Stomach smooth muscle (tissue), 2 donors: ENCODE data around the gene JAM3.

Experiments used
- H3K27ac ChIP-seq: one replicate; pipeline ENCODE4 v1.7.0; 2013; ENCODE audit warnings: mild to moderate bottlenecking, low read length, inconsistent platforms
- H3K27me3 ChIP-seq, 2 donors: one replicate each; pipeline ENCODE4 v1.7.0; 2013; ENCODE audit warnings: low read length in 2 of 2; ENCODE audit not compliant: insufficient read depth in 2 of 2, control insufficient read depth in 1 of 2
- H3K36me3 ChIP-seq, 2 donors: one replicate each; pipeline ENCODE4 v1.7.0; 2013; ENCODE audit warnings: low read length in 2 of 2; ENCODE audit not compliant: control insufficient read depth in 2 of 2, insufficient read depth in 2 of 2
- H3K4me1 ChIP-seq: one replicate; pipeline ENCODE4 v1.7.0; 2013; ENCODE audit warnings: low read length; ENCODE audit not compliant: control insufficient read depth, insufficient read depth
- H3K4me3 ChIP-seq, 2 donors: one replicate each; pipeline ENCODE4 v1.7.0; 2013; ENCODE audit warnings: low read length in 2 of 2
- H3K9ac ChIP-seq, 2 donors: one replicate each; pipeline ENCODE4 v1.7.0; 2013; ENCODE audit warnings: low read length in 2 of 2, mild to moderate bottlenecking in 1 of 2
- H3K9me3 ChIP-seq, 2 donors: one replicate each; pipeline ENCODE4 v1.7.0; 2013; ENCODE audit warnings: low read length in 2 of 2; ENCODE audit not compliant: control insufficient read depth in 2 of 2
- donor health status: healthy.
- donor health status: Pancreatic carcinoma.

JAM3 gene

DNA sequence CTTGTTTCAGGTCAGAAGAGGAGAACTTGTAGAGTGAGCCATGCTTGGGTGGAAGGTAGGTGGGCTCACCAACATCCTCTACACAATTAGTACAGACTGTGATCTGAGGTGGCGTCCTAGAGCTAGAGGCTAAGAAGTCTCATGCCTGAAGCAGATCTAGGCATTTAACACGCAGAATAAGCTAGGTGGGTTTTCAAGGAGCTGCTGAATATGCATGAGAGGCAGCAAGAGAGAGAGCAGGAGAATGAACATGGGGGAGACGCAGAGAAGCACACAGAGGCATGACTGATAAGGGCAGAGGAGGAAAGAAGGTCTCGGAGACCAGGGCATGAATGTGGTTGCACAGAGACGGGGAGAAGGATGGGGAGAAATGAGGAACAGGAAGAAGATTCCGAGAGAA is 36.8 kb upstream of the JAM3 start:
- Histone ChIP-seq H3K9me3 (no peaks in the 10 kb centered on the region), H3K9ac (no peak overlapping the region), H3K27me3 (no peaks in the 10 kb centered on the region), H3K36me3 (no peaks in the 10 kb centered on the region), H3K27ac (peak overlapping the region; percentile 94), H3K4me3 (peak overlapping the region in 1 of 2 donors; percentile 69), H3K4me1 (peaks cover 47% of the 10 kb centered on the region)

DNA sequence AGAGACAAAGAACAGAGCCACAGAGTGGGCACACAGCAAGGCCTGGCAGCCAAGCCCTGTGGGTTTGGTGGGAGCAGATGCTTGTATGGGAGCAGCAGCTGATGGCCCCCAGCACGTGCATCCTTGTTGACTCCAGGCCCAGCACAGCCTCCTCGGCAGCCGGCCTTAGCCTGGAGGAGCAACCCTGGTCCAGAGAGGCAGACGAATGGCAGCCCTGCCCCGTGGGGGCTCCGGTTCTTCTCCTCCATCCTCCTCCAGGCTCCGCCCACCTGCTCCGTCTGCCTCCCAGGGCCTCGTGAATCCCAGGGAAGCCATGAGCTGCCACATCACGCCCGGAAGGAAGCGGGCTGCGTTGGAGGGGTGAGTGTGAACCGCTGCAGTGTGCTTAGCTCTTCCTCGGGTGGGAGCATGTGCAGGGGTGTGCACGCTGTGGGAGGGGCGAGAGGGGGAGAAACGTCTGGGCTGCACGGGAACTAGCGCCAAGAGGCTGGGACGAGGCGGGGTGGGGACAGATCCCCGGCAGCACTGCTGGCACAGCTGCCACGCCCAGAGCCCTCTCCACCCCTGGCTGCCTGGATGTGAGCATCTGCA is 36.3 kb upstream of the JAM3 start:
- Histone ChIP-seq H3K36me3 (no peaks in the 10 kb centered on the region), H3K27me3 (no peaks in the 10 kb centered on the region), H3K4me1 (peaks cover 50% of the 10 kb centered on the region), H3K9me3 (no peaks in the 10 kb centered on the region), H3K4me3 (peak overlapping the region; percentile 28 to 69), H3K27ac (peak overlapping the region; percentile 94), H3K9ac (peak overlapping the region in 1 of 2 donors; percentile 56)

DNA sequence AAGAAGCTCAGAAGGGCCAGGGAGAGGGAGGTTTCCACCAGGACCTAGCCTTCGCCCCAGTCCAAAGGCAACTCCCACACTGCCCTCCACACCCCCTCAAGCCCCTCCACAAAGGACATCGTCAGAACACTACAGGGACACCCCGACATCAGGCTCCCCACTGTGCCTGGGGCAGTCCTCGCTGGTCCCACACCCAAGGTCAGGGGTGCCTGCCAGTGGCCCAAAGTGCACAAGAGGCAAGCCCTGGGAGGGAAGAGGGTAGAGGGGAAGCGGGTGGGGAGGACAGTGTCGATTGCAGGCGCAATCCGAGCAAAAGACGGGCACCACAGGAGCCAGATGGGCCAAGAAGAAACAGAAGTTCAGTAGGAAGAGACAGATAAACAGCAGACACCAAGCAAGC is 35.6 kb upstream of the JAM3 start:
- Histone ChIP-seq H3K4me1 (peaks cover 57% of the 10 kb centered on the region), H3K27ac (peak overlapping the region; percentile 94), H3K4me3 (peak overlapping the region; percentile 57 to 69), H3K9ac (peak overlapping the region; percentile 56 to 79), H3K9me3 (no peaks in the 10 kb centered on the region), H3K27me3 (no peaks in the 10 kb centered on the region), H3K36me3 (no peaks in the 10 kb centered on the region)

DNA sequence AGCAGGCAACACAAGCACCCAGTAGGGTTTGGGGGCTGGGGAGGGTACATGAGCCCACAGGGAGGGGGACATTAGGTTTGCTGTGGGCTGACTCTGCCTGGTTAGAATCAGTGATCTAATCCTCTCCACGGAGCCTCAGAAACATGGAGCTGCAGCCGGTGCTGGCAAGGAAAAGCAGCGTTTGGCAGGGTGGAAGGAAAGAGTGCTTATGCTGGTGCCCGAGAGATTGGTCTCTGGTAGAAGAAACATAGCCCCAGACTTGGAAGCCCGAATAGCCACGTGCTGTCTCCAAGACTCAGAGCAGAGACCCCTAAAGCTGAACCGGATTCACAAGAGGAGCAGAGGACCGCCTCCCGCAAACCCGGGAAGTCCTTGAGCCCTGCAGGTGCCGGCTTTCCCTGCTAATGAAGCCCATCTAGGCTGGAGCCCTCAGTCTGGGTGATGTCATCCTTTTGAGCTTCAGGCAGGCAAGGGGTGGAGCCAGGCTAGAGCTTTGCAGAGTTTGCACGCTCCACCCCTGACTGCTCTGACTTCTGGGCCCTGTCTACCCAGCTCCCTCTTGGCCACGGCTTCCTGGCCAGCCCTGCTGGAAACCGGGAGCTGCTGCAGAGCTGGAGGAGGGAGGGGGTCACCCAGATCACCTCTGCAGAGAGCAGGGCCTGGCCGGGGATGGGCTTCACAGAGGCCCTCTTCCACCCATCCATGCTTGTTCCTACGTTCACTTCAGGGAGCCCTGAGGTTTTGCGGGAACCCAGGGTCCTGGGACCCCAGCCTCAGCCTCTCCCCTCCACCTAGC is 35.0 kb upstream of the JAM3 start:
- H3K9me3 ChIP-seq: no peaks in the 10 kb centered on the region
- peak overlapping the region; percentile 57 to 69 for H3K4me3 ChIP-seq
- peak overlapping the region; percentile 94 for H3K27ac ChIP-seq
- peaks cover 63% of the 10 kb centered on the region for H3K4me1 ChIP-seq
- peak overlapping the region; percentile 56 to 79 for H3K9ac ChIP-seq
- H3K27me3 ChIP-seq: no peaks in the 10 kb centered on the region
- no peaks in the 10 kb centered on the region for H3K36me3 ChIP-seq

DNA sequence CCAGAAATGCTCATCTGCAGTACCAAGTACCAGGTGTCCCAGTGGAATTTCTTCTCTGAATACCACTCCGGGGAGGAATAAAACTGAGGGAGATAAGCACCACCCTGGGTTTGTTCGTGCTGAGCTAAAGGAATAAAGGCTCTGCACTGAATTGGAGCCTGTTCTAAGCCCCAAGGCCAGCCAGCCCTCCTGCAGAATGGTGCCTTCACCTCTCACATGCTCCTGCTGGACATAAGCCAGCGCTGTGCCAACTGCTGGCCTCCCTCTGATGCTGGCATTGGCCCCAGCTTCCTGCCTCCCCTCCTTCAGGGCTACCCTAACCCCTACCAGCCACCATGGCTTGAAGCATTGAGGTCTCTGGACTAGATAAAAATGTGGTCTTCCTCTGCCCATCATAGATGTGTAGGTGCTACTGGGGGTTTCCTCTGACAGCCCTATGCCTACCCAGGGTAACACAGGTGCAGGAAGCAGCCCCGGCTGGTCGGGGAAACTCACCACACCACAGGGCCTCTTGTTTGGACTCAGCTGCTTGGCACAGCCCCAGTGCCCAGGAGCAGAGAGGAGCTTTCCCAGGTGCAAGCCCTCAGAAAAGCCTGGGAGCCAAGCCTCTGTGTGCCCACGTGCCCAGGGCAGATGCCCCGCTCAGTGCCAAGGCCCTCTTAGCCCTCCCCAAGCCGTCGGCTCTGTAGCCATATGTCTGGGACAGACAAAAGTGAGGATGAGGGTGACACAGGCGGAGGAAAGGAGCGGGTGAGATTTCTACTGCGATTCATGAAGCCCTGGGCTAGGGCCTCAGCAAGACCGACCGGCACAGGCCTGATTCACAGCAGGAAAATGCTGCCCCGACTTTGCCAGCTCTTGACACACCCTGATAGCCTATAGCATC is 34.1 kb upstream of the JAM3 start:
- H3K4me1 ChIP-seq: peaks cover 72% of the 10 kb centered on the region
- no peaks in the 10 kb centered on the region for H3K36me3 ChIP-seq
- H3K9ac ChIP-seq: no peak overlapping the region
- H3K4me3 ChIP-seq: peak overlapping the region; percentile 7 to 69
- no peaks in the 10 kb centered on the region for H3K27me3 ChIP-seq
- peak overlapping the region; percentile 94 for H3K27ac ChIP-seq
- H3K9me3 ChIP-seq: no peaks in the 10 kb centered on the region

DNA sequence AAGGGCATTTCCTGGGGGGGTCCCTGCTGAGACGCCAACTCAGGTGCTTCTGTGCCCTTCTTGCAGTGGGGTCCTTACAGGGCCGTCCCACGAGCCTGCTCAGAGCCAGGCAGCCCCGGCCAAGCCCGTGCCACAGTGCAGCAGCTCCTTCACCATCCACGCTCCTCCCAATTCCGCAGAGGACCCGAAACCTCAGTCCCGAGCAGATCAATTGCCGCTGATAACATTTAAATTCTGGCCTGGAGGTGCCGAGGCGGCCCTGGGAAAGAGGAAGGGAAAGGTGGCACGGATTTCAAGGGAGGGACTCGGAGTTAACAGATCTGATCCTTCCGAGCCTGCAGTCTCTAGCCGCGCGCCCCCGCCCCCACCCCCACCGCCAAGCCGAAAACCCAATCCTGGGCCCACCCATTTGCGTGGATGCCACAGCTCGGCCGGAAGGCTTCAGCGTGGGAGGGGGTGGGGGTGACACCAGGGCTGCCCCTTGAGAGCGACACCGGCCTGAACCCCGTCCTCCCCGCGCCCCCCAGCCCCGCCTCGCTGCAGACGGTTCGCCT is 32.3 kb upstream of the JAM3 start:
- Histone ChIP-seq H3K9me3 (no peaks in the 10 kb centered on the region), H3K4me3 (peak overlapping the region; percentile 66 to 81), H3K9ac (peak overlapping the region; percentile 35 to 47), H3K4me1 (peaks cover 90% of the 10 kb centered on the region), H3K27ac (peak overlapping the region; percentile 80), H3K36me3 (no peaks in the 10 kb centered on the region), H3K27me3 (no peaks in the 10 kb centered on the region)

DNA sequence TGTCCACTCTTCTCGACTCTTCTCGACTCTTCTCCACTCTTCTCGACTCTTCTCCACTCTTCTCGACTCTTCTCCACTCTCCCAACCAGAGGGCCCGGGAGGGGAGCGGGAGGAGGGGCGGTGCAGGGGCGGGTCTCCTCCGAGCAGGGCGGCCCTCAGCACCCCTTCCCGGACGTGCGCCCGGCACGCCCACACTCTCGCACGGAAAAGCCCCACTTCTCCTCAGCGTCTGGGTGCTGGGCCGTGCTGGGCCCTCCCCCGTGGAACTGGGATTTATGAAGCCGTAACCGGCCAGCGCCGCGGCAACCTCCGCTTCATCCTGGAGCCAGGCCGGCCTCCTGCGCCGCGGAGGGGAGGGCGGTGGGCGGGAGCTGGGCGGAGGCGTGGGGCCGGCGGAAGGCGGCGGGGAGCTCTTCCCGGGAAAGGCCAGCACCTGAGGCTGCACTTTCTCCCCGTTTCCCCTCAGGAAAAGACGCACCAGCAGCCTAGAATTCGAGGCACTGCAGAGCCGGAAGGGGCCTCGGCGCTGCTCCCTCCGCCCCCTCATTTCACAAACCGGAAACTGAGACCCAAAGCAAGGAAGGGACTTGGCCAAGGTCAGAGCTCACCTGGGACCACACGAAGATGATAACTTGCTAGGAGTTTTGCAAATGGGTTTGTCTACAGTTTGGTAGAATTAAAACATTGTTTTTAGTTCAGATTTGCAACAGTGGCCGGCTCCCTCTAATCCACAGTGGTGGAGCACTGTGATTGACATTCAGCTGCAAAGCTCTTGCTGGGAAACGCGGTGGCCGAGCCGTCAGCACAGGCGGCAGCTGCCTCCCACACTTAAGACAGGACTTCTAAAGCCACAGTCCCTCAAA is 31.6 kb upstream of the JAM3 start:
- peak overlapping the region; percentile 80 for H3K27ac ChIP-seq
- no peaks in the 10 kb centered on the region for H3K27me3 ChIP-seq
- peaks cover 91% of the 10 kb centered on the region for H3K4me1 ChIP-seq
- no peaks in the 10 kb centered on the region for H3K36me3 ChIP-seq
- peak overlapping the region; percentile 35 to 58 for H3K9ac ChIP-seq
- H3K9me3 ChIP-seq: no peaks in the 10 kb centered on the region
- H3K4me3 ChIP-seq: peak overlapping the region; percentile 66 to 81

DNA sequence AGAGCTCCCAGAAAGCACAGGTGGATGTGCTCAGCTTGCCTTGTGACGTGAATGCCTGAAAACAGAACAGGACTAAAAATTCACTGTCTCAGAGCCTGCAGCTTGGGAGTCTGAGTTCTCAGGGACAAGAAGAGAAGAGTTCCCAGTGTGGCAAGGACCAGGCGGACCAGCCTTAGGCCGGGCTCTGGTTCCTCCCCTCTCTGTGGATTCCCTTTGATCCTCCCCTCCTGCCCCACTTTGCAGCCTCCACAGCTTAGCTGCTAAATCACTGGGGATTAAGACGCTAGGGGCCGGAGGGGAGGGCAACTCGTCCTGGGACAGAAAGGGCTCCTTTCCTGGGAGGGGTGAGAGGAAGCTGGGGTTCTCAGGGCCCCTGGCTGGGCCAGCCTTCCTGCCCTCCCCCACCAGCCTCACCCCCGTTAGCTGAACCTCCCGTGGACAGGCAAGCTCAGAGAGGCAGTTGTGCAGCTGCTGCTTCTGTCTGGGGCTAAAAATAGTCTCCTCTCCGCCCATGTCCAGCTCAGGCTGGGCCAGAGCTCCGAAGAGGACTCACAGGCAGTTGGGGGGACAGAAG is 29.9 kb upstream of the JAM3 start:
- no peaks in the 10 kb centered on the region for H3K9me3 ChIP-seq
- H3K4me3 ChIP-seq: peak overlapping the region; percentile 26 to 57
- H3K27me3 ChIP-seq: no peaks in the 10 kb centered on the region
- peaks cover 81% of the 10 kb centered on the region for H3K4me1 ChIP-seq
- H3K36me3 ChIP-seq: no peaks in the 10 kb centered on the region
- peak overlapping the region; percentile 6 to 42 for H3K9ac ChIP-seq
- peak overlapping the region; percentile 82 for H3K27ac ChIP-seq

DNA sequence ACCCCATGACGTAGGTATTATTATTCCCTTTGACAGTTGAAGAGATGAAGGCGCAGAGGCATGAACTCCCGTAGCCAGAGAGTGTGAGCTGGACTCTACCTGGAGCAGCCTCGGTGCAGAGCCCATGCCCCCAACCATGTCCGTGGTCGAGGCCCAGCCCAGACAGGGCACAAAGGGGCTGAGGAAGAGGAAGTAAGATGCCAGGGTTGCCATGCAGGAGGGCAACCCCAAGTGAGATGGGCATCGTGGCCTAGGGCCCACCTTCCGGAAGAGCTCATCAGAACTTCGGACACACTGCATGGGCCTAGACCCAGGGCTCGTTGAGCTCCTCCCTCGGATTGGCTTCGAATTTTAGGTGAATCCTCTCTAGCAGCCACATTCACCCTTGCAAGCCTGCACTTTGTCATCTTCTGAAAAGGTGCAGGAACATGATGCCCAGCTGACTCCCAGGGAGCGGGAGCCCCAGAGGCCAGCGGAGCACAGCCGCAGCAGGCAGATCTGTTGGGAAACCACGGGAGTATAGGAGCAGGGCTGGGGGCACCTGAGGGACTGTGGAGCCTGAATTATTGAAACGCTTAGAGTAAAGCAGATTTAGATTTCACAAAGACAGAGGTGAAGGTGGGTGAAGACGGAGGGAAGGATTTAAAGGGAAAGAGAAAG is 29.0 kb upstream of the JAM3 start:
- Histone ChIP-seq H3K4me1 (peaks cover 74% of the 10 kb centered on the region), H3K9me3 (no peaks in the 10 kb centered on the region), H3K9ac (peak overlapping the region in 1 of 2 donors; percentile 42), H3K36me3 (no peaks in the 10 kb centered on the region), H3K27me3 (no peaks in the 10 kb centered on the region), H3K27ac (peak overlapping the region; percentile 82), H3K4me3 (peak overlapping the region in 1 of 2 donors; percentile 57)
